Tibial nerve (tissue), 4 donors: ENCODE data around the gene CCDC177. TPM values are rescaled to one million over a fixed set of nuclear protein-coding genes. Genes with fewer than 3 reads are reported as not detected.

Source experiments
- DNase-seq, 2 donors: peaks; one replicate each; pipeline ENCODE4 v3.0.0-alpha.2; 2019; ENCODE audit warnings: low spot score in 2 of 2
- H3K27ac ChIP-seq, 4 donors: fragments of 200-600 bp; sonication (generic) in 3 of 4; one replicate each; pipeline ENCODE4 v1.5.1; 2017 to 2019; ENCODE audit warnings: mild to moderate bottlenecking in 1 of 4
- H3K27me3 ChIP-seq, 2 donors: fragments of 200-600 bp; sonication (generic) in 1 of 2; one replicate each; pipeline versions ENCODE4 v1.5.1 to v1.6.0; 2017 to 2019
- H3K36me3 ChIP-seq, 3 donors: fragments of 200-600 bp; sonication (generic); one replicate each; pipeline ENCODE4 v1.5.1; 2018 to 2019
- H3K4me1 ChIP-seq, 4 donors: fragments of 200-600 bp; sonication (generic) in 3 of 4; one replicate each; pipeline ENCODE4 v1.5.1; 2017 to 2019
- H3K4me3 ChIP-seq, 4 donors: fragments of 200-600 bp; sonication (generic) in 3 of 4; one replicate each; pipeline ENCODE4 v1.5.1; 2017 to 2019; ENCODE audit warnings: mild to moderate bottlenecking in 1 of 4, moderate library complexity in 1 of 4
- H3K9me3 ChIP-seq, 4 donors: fragments of 200-600 bp; sonication (generic) in 3 of 4; one replicate each; pipeline ENCODE4 v1.5.1; 2017 to 2019
- EP300 ChIP-seq, 2 donors: sonication (generic); formaldehyde crosslinking; IDR thresholded peaks; one replicate each; pipeline ENCODE4 v1.6.1; 2017; ENCODE audit warnings: antibody characterized with exemption in 2 of 2, mild to moderate bottlenecking in 1 of 2
- POLR2A ChIP-seq, 2 donors: fragments of 450-650 bp; IDR thresholded peaks; one replicate each; pipeline ENCODE4 v1.6.1; 2017; ENCODE audit warnings: antibody characterized with exemption in 2 of 2, mild to moderate bottlenecking in 2 of 2, moderate library complexity in 2 of 2
- WGBS, 2 donors: methylation state at CpG; one replicate each; pipeline ENCODE4 v1.1.5; 2018; 5-methylcytosine and 5-hydroxymethylcytosine counted together
- total RNA-seq, 4 donors: library from RNA; depleted of rRNA; stranded (reverse); fragments of >200 nt; gene quantifications; one replicate each; pipeline ENCODE4 v1.1.0, GENCODE V29; 2016
- TF ChIP-seq, protein P1 (sequence below), 5 experiments: fragments of 200-600 bp in 3 of 5; fragments of 450-650 bp in 2 of 5; sonication (generic) in 3 of 5; IDR thresholded peaks; one replicate each; pipeline ENCODE4 v1.5.1; 2016 to 2019; ENCODE audit warnings: antibody characterized with exemption in 5 of 5, mild to moderate bottlenecking in 3 of 5, moderate library complexity in 2 of 5

The CCDC177 gene
- total RNA-seq, 4 donors from 2014 or later: not detected

DNA sequence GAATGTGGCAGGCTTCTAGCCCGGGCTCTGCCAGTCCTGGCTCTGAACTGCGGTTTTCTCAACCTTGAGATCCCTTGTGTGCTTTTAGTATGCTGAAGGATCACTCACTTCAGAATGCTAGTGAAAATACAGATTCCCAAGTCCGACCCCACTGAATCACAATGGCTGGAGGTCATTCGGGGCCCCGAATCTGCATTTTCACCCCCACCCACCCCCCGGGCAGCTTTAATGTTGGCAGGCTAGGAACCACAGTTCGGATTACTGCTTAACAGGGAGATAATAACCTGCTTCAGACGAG, 36.2 kb upstream of the CCDC177 start:
- TF ChIP-seq POLR2A (IDR thresholded peaks at IDR 0.05) (no peak), EP300 (IDR thresholded peaks at IDR 0.05) (no peak)
- TF ChIP-seq, protein P1, sequence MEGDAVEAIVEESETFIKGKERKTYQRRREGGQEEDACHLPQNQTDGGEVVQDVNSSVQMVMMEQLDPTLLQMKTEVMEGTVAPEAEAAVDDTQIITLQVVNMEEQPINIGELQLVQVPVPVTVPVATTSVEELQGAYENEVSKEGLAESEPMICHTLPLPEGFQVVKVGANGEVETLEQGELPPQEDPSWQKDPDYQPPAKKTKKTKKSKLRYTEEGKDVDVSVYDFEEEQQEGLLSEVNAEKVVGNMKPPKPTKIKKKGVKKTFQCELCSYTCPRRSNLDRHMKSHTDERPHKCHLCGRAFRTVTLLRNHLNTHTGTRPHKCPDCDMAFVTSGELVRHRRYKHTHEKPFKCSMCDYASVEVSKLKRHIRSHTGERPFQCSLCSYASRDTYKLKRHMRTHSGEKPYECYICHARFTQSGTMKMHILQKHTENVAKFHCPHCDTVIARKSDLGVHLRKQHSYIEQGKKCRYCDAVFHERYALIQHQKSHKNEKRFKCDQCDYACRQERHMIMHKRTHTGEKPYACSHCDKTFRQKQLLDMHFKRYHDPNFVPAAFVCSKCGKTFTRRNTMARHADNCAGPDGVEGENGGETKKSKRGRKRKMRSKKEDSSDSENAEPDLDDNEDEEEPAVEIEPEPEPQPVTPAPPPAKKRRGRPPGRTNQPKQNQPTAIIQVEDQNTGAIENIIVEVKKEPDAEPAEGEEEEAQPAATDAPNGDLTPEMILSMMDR (IDR thresholded peaks at IDR 0.05): no peak
- Histone ChIP-seq H3K27ac (peak overlapping the region; percentile 77 to 98 (median 92)), H3K4me3 (peak overlapping the region; percentile 59 to 89 (median 76)), H3K9me3 (no peaks in the 10 kb centered on the region), H3K36me3 (no peaks in the 10 kb centered on the region), H3K27me3 (no peaks in the 10 kb centered on the region), H3K4me1 (peaks cover 0 to 54% (median 35%) of the 10 kb centered on the region in 4 donors)
- DNase-seq: no peak
- 13 to 14% methylated on average over 8 of the region's 8 CpGs for WGBS, 2 donors

DNA sequence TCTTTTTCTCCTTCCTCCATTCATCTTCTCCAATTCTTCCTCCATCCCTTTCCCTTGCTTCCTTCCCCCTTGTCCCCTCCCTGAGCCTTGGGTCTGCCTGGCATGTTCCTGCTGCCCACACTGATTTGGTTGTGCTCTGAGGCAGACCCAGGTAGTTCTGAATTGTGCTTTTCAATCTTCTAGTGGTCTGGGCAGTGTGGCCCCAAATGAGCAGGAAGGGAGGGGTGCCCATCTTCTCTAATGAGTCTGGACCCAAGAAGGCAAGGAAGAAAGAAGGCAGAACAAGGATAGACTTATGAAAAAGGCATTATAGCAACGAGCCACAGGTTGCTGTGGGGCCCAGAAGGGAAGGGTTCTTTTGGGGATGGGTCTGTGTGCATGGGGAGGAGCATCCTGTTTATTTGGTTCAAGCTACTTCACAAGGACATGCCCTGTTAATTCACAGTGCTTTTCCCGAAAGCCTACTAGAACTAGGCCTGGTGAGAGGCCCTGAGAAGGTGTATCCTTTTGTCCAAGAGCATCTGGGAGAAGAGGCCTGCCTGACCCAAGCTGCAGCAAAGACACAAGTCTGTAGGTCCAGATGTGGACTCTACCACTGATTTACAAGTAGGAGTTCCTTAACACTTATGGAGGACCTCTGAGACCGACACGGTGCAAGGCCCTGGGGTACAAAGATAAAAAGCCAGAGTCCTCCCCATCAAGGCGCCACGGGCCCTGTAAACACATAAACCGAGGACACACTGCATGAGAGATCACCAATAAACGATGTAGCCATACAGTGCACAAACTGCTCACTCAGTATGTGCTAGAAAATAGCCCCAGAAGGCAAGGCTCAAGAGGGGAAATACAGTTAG, 35.6 kb upstream of the CCDC177 start:
- TF ChIP-seq EP300 (IDR thresholded peaks at IDR 0.05) (no peak), POLR2A (IDR thresholded peaks at IDR 0.05) (no peak)
- TF ChIP-seq, protein P1 (IDR thresholded peaks at IDR 0.05): no peak

DNA sequence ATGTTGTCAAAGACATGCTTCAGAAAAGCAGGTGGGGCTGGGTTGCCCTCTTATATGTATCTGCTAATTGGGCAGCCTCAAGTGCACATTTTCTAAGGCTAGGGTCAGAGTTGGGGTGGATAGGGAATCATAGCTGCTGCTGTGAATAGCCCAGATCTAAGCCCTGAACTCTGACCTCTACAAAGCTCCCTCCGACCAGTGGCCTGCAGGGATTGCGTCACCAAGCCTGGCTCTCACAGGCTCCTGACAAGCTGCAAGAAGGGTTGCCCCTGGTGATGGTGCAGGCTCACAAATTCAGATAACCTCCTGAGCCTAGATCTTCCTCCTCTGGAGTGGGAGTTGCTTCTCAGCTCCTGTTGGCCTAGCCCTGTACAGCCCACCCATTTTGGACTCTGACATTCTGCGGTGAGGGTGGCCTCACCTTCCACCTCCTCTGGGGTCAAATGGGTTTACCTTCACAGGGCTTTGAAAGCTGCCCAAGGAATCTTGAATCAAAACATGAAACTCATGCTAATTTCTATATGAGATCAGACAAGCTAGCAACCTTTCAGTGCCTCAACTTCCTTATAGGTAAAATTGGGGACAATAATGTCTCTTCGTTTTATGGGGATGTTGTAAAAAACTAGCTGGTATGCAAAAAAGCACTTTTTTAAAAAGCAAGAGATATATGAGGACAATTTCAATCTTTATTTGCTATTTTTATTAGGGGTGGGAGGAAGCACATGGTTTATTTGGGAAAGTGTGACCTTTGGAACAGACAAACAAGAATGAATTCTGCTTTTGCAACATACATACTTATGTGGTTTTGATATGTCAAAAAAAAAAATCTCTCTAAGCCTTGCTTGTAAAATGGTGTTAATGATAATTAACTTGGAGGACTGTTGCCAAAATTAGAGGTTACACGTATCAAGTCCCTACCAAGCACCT, 31.9 kb upstream of the CCDC177 start:
- Histone ChIP-seq H3K27ac (no peak overlapping the region), H3K27me3 (no peaks in the 10 kb centered on the region), H3K4me3 (no peak overlapping the region), H3K9me3 (no peaks in the 10 kb centered on the region), H3K4me1 (peaks cover 0 to 20% (median 8%) of the 10 kb centered on the region in 4 donors), H3K36me3 (no peaks in the 10 kb centered on the region)
- TF ChIP-seq, protein P1 (IDR thresholded peaks at IDR 0.05): no peak
- TF ChIP-seq POLR2A (IDR thresholded peaks at IDR 0.05): no peak
- TF ChIP-seq EP300 (IDR thresholded peaks at IDR 0.05): no peak
- WGBS, 2 donors: 66 to 81% methylated on average over 5 of the region's 5 CpGs
- no peak for DNase-seq

More for the DNA sequence above, 35.6 kb upstream of the CCDC177 start:
- WGBS, 2 donors: 46 to 51% methylated on average over 8 of the region's 8 CpGs
- Histone ChIP-seq H3K4me3 (peak overlapping the region; percentile 59 to 89 (median 76)), H3K27me3 (no peaks in the 10 kb centered on the region), H3K4me1 (peaks cover 0 to 49% (median 30%) of the 10 kb centered on the region in 4 donors), H3K9me3 (no peaks in the 10 kb centered on the region), H3K36me3 (no peaks in the 10 kb centered on the region), H3K27ac (peak overlapping the region; percentile 77 to 98 (median 92))
- peak in 1 of 2 donors; percentile 16 for DNase-seq

DNA sequence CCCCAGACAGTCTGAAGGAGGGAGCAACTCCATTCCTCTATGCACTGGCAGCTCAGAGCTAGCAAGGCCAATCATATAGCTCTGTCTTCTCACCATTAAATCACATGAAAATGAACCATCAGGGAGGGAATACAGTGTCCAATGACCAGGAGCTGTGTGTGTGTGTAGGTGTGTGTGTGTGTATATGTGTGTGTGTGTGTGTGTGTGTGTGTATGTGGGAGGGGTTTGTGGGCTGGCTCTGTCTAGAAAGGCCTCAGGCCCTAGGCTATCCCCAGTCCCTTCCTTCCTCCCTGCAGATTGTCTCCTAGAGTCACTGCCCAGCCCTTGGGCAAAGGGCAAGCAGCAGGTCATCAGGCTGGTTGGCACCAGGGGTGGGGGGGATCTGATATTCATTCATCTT, 31.1 kb upstream of the CCDC177 start:
- no peak for DNase-seq
- H3K27me3 ChIP-seq: no peaks in the 10 kb centered on the region

More for the DNA sequence above, 31.1 kb upstream of the CCDC177 start:
- Histone ChIP-seq H3K36me3 (no peaks in the 10 kb centered on the region), H3K27ac (no peak overlapping the region), H3K4me1 (peaks cover 0 to 18% (median 6%) of the 10 kb centered on the region in 4 donors), H3K4me3 (no peak overlapping the region), H3K9me3 (no peaks in the 10 kb centered on the region)
- TF ChIP-seq EP300 (IDR thresholded peaks at IDR 0.05) (no peak), POLR2A (IDR thresholded peaks at IDR 0.05) (no peak)
- TF ChIP-seq, protein P1 (IDR thresholded peaks at IDR 0.05): no peak
